Activated CD8-positive, alpha-beta memory T cell treated with anti-CD3 and anti-CD28 coated beads for 48 hours (primary cell): ENCODE results near the gene RELT.

Experiments
- DNase-seq, 3 experiments: peaks; one replicate each; pipeline ENCODE4 v3.0.0-alpha.2; 2020; ENCODE audit warnings: low read depth in 2 of 3, low spot score in 2 of 3

Gene RELT

GRCh38 chr11:73376160-73376802 is at the start of gene RELT:
TSS of gene RELT (plus strand) at chr11:73376399. CDS start at chr11:73389137, 12,738 bp downstream.
- peak; percentile 89 to 94 (median 93) for DNase-seq

- no peak for DNase-seq
These were observed 49.0 kb upstream of the RELT start for GRCh38 chr11:73326929-73327811.

- no peak for DNase-seq
These were observed 48.3 kb upstream of the RELT start for GRCh38 chr11:73327812-73328364.

- no peak for DNase-seq
These were observed 45.6 kb upstream of the RELT start for GRCh38 chr11:73330569-73331093.

- no peak for DNase-seq
These were observed 44.9 kb upstream of the RELT start for GRCh38 chr11:73331138-73331916.

GRCh38 chr11:73333173-73333572 is 43.0 kb upstream of the RELT start:
- DNase-seq = no peak

- no peak for DNase-seq
These were observed 42.4 kb upstream of the RELT start for GRCh38 chr11:73333640-73334383.

- DNase-seq = no peak
These were observed 41.6 kb upstream of the RELT start for GRCh38 chr11:73334384-73335203.

- DNase-seq = peak; percentile 35 to 85 (median 82)
These were observed 40.8 kb upstream of the RELT start for GRCh38 chr11:73335204-73335923.

GRCh38 chr11:73337846-73338245 is 38.4 kb upstream of the RELT start:
- DNase-seq = no peak

GRCh38 chr11:73338279-73338678 is 37.9 kb upstream of the RELT start:
- no peak for DNase-seq

- DNase-seq = no peak
These were observed 36.0 kb upstream of the RELT start for GRCh38 chr11:73340164-73340563.

- no peak for DNase-seq
These were observed 33.6 kb upstream of the RELT start for GRCh38 chr11:73342633-73343032.

GRCh38 chr11:73343076-73343873 is 32.9 kb upstream of the RELT start:
- no peak for DNase-seq

- no peak for DNase-seq
These were observed 32.0 kb upstream of the RELT start for GRCh38 chr11:73344191-73344607.

- no peak for DNase-seq
These were observed 30.6 kb upstream of the RELT start for GRCh38 chr11:73345481-73346160.

GRCh38 chr11:73346186-73346935 is 29.8 kb upstream of the RELT start:
- DNase-seq = no peak
